Measurements from ENCODE around the gene ARPP21.
A peak's percentile ranks its signal among the peaks of the same experiment; 100 is the strongest.

ARPP21 gene

DNA sequence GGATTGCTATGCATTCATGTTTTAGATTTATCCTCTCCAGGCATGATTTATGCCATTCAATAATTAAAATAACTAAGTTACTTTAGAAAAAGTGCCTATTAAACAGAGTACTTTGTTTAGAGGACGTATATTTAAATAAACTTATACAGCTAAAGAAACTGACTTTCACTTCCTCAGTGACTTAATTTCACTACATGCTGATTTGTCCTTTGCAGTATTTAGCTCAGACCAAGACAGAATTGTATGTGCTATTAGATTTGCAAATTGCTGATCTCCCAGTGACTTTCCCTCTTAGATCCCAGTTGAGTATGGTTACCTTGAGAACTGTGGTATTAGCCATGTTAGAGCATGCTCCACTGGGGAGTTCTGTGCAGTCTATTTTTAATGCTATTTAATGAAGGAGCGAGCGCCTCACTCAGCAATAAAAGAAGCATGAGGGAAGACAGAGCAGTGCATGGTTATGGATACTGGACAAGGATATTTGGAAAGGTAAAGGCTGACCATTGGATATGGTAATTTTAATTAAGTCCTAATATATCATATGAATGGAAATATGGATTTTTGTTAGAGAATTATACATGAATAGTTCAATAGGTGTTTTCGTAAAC, 2.7 kb downstream of the ARPP21 start:
- no peak for DNase-seq (ENCODE audit: low spot score)
- no peak for FAIRE-seq

GRCh38 chr3:35643495-35643894, 4.2 kb downstream of the ARPP21 start:
- FAIRE-seq (no peak), DNase-seq (ENCODE audit: low spot score) (no peak)

DNA sequence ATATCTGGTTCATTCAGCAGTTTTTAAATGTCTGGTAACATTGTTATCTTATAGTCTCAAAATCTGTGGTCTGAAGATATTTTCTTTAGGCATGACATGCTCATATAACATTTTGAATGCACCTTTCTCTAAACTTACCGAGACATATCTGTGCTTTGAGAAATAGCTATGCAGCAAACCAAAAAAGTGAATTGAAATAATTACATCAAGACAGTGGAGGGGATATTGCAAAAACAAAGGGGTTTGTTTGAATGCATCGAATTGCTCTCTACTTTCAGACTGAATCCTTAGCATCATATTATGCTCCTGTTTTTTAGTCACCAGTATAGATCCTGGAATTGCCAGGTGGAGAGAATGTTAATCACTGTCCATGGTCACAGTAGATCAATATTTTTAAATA, 5.1 kb downstream of the ARPP21 start:
- DNase-seq (ENCODE audit: low spot score) (no peak), FAIRE-seq (no peak)

DNA sequence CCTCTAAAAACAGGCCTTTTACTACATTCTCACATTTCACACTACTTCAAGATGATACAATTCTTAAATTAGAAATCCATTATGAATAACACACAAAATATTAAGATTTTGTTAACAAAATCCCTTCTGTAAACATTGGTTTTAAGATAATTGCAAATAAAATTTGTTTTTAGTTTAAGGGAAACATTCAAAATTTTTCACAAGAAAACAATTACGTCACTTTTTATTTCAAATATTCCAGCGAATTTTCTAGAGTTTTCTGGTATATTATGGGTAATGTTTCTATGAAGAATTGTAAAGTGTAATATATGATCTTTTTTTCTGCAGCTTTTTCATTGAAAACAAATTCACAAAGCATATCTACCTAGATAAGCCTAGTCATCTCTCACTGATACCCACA, 5.9 kb downstream of the ARPP21 start:
- no peak for DNase-seq (ENCODE audit: low spot score)
- FAIRE-seq = no peak

DNA sequence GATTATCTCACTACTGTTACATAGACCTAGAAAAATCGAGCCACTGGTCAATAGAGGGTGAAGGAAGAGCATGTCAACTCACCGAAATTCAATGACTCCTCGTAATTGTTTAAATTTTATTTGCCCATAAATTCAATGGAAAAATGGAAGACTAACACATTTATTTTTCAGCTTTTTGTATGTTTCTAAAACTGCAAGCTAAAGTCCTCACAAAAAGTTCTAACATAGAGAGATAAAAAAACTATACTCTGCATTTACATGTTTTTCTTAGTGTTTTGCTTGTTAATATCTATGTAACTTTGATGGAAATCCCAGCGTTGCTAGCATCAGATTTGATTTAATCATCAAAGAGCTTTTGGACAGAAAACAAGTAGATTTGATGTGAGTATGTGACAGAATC, 6.8 kb downstream of the ARPP21 start:
- DNase-seq (ENCODE audit: low spot score) (no peak), FAIRE-seq (no peak)

DNA sequence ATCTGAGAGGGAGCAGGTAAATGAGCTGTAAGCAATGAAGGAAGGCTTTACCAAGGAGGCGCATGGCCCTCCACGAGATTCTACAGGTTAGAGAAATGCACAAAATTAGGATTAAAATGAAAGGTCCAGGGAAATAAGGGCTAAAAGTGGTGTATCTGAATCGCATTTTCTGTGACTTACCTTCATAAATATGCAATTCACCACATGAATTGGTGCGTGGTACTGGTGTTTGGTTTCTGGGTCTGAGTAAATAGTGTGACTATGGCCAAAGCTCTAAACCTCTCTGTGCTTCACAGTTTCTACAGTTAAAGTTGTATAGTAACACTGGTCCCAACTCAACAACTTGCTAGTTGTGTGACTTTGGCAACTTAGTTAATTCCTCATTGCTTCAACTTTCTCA, 8.1 kb downstream of the ARPP21 start:
- FAIRE-seq (no peak), DNase-seq (ENCODE audit: low spot score) (no peak)

GRCh38 chr3:35648347-35648746, 9.0 kb downstream of the ARPP21 start:
- DNase-seq (ENCODE audit: low spot score) (no peak), FAIRE-seq (no peak)

- FAIRE-seq (no peak), DNase-seq (ENCODE audit: low spot score) (no peak)
Observed at GRCh38 chr3:35649405-35649804, 10.1 kb downstream of the ARPP21 start.

GRCh38 chr3:35651426-35651825, 12.1 kb downstream of the ARPP21 start:
- no peak for DNase-seq (ENCODE audit: low spot score)
- no peak for FAIRE-seq

GRCh38 chr3:35651851-35652250, 12.5 kb downstream of the ARPP21 start:
- DNase-seq (ENCODE audit: low spot score) = peak; percentile 84
- FAIRE-seq = peak; percentile 95

- DNase-seq (ENCODE audit: low spot score) = no peak
- FAIRE-seq = no peak
Observed at GRCh38 chr3:35653347-35653746, 14.0 kb downstream of the ARPP21 start.

GRCh38 chr3:35654476-35654875, 15.2 kb downstream of the ARPP21 start:
- FAIRE-seq (no peak), DNase-seq (ENCODE audit: low spot score) (no peak)

DNA sequence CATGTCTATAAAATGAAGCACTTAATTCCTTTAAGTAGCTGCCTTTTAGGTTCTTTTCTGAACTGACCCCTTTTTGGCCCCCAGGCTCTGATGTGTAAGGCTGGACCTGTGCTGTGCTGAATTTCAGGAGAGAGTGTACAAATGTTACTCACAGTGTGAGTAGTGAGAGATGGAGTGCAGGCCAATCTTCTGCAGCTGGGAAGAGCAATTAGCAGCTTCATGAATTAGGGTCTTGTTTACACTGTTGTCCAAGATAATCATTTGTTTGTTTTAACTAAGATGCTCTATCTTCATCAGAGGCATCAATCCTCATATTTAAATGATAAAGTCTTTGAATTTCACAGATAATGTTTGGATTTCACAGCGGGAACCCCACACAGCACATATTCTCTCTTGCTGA, 19.4 kb downstream of the ARPP21 start:
- FAIRE-seq (no peak), DNase-seq (ENCODE audit: low spot score) (no peak)

- DNase-seq (ENCODE audit: low spot score) (no peak), FAIRE-seq (no peak)
Observed at GRCh38 chr3:35659768-35660167, 20.4 kb downstream of the ARPP21 start.

GRCh38 chr3:35663471-35663870, 24.1 kb downstream of the ARPP21 start:
- no peak for DNase-seq (ENCODE audit: low spot score)
- FAIRE-seq = no peak

DNA sequence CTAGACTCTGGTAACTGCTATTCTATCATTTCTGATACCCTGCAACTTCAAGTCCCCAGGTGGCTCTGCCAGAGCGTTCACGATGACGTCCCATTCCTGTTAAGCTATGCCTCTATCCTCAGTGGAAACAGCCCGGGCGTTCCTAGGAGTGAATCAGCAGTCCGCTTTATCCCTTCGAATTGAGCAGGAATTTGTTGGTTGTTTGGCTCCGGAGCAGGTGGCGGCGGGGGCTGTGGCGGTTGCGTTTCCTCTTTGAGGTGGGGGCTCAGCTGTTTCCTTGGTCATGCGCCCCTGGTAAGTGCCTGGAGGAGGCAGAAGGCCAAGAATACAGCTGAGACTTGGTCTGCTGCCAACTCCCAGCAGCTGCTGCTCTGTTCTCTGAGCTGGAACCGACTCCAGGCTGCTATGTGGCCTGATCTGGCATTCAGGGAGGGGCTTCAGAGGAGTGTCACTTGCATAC, 25.2 kb downstream of the ARPP21 start:
- FAIRE-seq = peak; percentile 57
- peak; percentile 65 for DNase-seq (ENCODE audit: low spot score)

DNA sequence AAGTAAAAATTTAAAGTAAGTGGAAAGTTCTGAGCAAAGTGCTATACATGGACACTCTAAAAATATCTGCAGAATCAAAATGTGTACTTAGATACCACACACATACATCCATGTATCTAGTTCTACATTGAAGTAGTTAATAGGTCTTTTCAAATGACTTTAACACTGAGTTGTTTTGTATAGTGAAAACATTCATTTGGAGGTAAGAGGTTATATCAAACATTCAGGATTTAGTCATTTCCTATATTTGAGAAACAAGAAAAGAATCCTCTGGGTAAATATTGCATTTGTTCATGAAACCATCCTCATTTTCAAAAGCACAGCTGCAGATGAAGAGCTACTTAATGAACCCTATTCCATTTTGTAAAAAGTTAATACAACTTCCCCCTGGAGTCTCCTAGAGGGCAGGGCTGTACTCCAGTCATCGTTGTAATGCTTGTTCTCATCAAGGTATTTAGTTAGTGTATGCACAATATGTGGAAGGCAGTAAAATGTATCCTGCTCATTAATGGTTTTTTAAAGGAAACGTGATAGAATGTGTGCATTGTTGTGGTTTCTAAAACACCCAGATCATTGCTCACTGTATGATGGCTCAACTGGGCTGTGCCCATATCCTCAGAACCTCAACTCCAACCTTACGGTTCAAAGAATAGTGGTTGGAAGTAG, 26.2 kb downstream of the ARPP21 start:
- DNase-seq (ENCODE audit: low spot score) (no peak), FAIRE-seq (no peak)

- FAIRE-seq (no peak), DNase-seq (ENCODE audit: low spot score) (no peak)
Observed at GRCh38 chr3:35666888-35667287, 27.6 kb downstream of the ARPP21 start.

DNA sequence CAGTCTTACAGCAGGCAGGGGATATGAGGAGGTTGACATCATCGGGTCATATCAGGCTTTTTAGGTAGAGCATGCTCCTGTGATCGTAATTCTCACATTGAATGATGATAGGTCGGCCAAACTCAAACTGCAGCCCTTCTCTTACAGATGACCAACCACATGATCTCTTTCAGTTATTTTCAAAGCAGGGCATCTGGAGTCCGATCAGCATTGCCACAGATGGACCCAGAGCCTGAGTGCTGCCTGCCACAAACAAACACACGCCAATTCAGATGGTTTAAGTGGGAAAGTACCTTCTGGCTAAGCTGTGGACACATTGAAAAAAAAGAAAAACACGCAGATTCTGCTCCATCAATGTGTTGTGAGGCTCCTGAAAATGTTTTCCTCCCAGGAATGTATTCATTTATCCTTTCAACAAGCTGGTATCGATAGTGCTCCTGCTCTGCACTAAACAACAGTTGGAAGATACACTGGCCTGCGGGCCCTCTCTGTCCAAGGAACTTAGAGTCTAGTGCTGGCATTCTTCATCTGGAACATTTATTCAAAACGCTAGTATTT, 31.2 kb downstream of the ARPP21 start:
- DNase-seq (ENCODE audit: low spot score) (no peak), FAIRE-seq (no peak)

GRCh38 chr3:35671483-35671882, 32.2 kb downstream of the ARPP21 start:
- DNase-seq (ENCODE audit: low spot score) (no peak), FAIRE-seq (no peak)

- FAIRE-seq = no peak
- no peak for DNase-seq (ENCODE audit: low spot score)
Observed at GRCh38 chr3:35673017-35673416, 33.7 kb downstream of the ARPP21 start.

GRCh38 chr3:35674451-35675109, 35.3 kb downstream of the ARPP21 start:
- no peak for FAIRE-seq
- no peak for DNase-seq (ENCODE audit: low spot score)

GRCh38 chr3:35675206-35675605, 35.9 kb downstream of the ARPP21 start:
- DNase-seq (ENCODE audit: low spot score) = no peak
- no peak for FAIRE-seq
